Muscle of back (tissue), 11 donors: ENCODE measurements around the gene SEPTIN8. TPM values are rescaled to one million over a fixed set of nuclear protein-coding genes. Genes with fewer than 3 reads are reported as not detected.
A peak's percentile ranks its signal among the peaks of the same experiment; 100 is the strongest.

Experiments
- DNase-seq, 3 donors: peaks; one replicate each; pipeline versions ENCODE4 v3.0.0 to v3.0.0-alpha.2; 2013
- polyA plus RNA-seq, 10 donors: library from polyadenylated mRNA; unstranded; fragments of 120-200 nt; gene quantifications; one replicate each; pipeline ENCODE4 v1.2.1, GENCODE V29; 2013; ENCODE audit not compliant: insufficient read length in 10 of 10

SEPTIN8 gene
- polyA plus RNA-seq, 10 donors: 36.6 to 58.2 (median 43.5) TPM

DNA sequence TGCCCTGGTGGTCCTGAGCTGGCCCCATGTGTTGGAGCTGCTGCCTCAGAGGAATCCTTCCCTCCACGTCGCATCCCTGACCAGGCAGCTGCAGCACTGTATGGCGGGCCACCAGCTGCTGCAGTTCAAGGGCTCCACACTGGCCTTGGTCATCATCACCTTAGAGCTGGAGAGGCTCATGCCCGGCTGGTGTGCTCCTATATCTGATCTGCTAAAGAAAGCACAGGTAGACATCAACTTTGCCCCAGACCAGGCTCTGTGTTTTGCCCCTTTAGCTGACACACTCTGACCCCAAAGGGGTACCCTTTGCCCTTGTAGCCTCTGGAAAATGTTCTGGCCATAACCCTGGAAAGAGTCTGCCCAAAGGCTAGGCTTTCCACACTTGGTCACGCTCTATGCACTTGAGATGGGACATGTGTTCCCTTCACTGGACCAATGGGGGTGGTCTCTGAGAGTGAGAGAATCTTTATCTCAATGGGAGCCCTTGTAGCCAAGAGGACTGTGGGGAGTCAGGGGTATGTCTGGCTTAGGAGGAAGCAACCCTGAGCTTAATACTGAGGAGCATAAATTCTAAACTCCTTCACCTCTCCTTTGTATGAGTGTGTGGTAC, 25.0 kb downstream of the SEPTIN8 start:
- DNase-seq: no peak

- DNase-seq: peak in 2 of 3 donors; percentile 35 to 37
Measured at GRCh38 chr5:132751444-132751843, 25.6 kb downstream of the SEPTIN8 start.

DNA sequence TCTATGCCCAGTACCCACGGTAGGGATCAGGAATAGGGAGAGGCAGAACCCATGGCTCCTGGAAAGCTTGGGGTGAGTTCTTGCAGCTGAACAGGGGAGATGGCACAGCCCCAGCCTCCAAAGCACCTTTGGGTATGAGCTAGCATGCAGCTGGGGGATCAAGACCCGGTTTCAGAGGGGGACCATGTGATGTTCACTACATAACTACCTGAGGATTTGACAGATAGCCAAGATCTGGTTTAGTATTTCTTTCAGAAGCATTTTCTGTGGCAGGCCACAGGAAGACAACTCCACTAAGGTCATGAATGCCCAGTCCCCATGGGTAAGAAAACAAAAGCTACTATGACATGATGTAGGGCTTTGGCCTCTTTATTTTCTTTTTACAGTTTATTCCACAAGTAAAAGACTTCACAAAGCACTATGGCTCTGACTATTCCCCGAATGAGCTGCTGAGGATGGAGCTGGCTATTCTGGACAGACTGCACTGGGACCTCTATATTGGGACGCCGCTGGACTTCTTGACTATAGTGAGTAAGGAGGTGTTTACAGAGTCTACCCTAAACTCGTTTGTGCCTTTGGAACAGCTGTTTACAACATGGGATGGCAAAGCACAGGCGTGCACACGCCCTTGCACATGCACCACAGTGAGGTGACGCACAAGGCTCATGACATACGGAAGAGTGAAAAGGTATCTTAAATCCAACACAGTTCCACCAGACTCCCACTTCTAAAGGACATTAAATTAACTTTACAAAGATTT, 26.4 kb downstream of the SEPTIN8 start:
- no peak for DNase-seq

GRCh38 chr5:132749506-132749905, 27.5 kb downstream of the SEPTIN8 start:
- DNase-seq: no peak

GRCh38 chr5:132748522-132749000, 28.5 kb downstream of the SEPTIN8 start:
- no peak for DNase-seq

- DNase-seq: no peak
Measured at GRCh38 chr5:132747616-132748440, 29.2 kb downstream of the SEPTIN8 start.

- peak in 1 of 3 donors; percentile 53 for DNase-seq
Measured at GRCh38 chr5:132746954-132747615, 30.0 kb downstream of the SEPTIN8 start, which contains the start of gene CCNI2. TSS of gene CCNI2 (plus strand) at chr5:132747426. CDS start at chr5:132747496, 70 bp downstream.

DNA sequence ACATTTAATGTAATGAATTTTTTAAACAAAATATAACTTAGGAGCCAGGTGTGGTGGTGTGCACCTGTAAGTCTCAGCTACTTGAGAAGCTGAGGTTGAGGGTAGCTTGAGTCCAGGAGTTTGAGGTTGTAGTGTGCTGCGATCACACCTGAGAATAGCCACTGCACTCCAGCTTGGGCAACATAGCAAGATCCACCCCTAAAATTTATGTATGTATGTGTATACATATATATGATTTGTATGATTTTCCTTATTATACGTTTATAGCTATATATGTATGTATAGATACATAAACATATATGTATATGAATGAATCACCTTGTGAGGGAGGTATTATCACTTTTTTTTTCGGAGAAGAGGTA, 30.5 kb downstream of the SEPTIN8 start:
- DNase-seq: no peak

- no peak for DNase-seq
Measured at GRCh38 chr5:132744659-132745058, 32.4 kb downstream of the SEPTIN8 start.

DNA sequence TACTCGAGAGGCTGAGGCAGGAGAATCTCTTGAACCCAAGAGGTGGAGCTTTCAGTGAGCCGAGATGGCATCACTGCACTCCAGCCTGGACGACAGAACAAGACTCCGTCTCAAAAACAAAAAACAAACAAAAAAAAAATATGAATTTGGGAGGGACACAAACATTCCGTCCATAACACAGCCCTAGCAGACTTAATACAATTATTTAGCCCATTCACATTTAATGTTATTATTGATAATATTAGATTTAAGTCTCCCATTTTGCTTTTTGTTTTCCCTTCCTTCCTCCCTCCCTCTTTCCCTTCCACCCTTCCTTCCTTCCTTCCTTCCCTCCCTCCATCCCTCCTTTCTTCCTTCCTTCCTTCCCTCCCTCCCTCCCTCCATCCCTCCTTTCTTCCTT, 34.4 kb downstream of the SEPTIN8 start:
- DNase-seq: no peak

- DNase-seq: no peak
Measured at GRCh38 chr5:132742158-132742557, 34.9 kb downstream of the SEPTIN8 start.

DNA sequence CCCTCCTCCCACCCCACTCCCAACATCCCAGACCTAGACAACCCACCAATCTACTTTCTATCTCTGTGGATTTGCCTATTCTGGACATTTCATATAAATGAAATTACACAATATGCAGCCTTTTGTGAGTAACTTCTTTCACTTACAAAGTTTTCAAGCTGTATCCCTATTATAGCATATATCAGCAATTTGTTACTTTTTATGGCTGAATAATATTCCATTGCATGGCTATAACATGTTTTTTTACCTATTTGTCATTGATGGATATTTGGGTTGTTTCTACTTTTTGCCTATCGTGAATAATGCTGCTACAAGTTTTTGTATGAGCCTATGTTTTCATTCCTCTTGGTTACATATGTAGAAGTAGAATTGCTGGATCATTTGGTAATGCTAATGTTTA, 37.8 kb downstream of the SEPTIN8 start:
- DNase-seq: no peak

GRCh38 chr5:132737982-132738681, 38.9 kb downstream of the SEPTIN8 start:
- no peak for DNase-seq

DNA sequence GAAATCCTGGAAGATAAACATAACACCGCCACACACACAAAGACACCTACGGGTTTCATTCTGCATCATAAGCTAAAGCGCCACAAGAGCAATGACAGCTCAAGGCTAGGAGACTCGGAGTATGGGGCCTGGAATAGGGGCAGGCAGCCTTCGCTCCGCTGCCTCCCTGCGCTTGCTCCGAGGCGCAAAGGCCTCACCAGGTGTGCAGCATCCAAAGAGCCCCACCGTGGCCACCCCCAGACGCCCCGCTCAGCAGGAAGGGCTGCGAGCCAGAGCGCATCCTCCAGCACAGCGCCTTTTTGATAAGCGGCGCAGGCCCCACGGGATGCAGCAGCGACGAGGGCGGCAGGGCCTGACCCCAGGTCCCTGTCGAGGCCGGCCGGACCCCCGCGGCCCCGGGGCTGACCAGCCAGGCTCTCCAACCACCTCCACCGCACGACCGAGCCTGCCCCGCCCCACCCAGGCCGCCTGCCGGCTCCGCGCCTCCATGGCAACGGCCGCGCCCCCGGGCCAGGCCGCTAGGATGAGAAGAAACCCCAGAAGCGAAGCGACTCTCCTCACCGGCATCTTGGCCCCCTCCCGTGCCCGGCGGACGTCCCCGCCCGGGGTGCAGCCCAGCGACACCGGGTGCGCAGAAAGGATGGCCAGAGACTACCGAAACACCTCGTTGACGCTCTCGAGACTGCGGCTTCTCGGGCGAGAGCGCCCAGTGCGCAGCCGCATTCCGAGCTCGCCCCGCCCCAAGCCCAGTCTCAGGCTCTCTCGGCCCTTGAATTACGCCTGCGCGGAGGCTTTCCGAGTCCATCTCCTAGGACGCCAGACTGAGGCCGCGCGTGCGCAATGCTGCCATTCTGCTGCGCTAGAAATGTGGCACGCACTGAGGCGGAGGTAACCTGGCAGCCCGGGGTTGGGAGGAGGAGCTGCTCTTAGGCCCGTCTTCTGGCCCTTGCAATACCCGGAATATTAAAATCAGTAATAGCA, 39.9 kb downstream of the SEPTIN8 start, which contains the start of gene KIF3A:
TSS of gene KIF3A (minus strand) at position 694 of the 981 bp plus-strand sequence. CDS start at position 567, 127 bp downstream.
- DNase-seq: peak; percentile 94 to 98 (median 95)

DNA sequence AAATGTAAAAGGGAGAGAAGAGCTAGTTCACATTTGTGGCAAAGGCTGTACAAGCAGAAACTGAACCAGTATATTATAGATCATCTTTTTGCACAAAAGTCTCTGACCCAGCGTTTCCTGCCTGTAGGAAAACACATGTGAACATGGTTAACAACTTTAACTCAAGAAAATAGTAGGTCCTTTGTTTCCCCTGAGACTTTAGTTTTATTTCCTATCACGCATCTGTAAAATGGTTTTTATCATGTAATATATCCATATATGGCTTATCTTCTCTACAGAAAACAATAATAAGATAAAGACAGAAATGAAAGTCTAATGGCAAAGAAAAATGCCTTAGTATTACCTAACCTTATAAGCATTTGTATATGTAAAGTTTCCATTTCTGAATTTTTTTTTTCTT, 42.4 kb downstream of the SEPTIN8 start:
- DNase-seq: no peak

DNA sequence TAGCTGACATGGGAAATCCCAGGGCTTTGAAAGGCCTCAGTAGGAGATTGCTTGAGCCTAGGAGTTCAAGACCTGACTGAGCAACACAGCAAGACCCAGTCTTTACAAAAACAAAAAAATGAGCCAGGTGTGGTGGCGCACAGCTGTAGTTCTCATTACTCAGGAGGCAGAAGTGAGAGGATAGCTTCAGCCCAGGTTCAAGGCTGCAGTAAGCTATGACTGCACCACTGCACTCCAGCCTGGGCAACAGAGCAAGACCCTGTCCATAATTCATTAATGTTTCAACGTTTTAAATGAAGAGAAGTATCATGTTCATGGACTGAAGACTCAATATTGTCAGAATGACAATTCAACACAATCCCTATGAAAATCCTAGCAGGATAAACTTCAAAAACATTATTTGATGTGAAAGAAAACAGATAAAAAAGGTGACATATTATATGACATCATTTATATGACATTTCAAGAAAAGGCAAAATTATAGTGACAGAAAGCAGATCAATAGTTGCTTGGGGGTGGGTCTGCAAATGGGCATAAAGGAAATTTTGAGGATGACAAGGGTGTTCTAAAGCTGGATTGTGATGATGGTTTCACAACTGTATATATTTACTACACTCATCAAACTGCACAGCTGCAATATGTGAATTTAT, 43.4 kb downstream of the SEPTIN8 start:
- no peak for DNase-seq

DNA sequence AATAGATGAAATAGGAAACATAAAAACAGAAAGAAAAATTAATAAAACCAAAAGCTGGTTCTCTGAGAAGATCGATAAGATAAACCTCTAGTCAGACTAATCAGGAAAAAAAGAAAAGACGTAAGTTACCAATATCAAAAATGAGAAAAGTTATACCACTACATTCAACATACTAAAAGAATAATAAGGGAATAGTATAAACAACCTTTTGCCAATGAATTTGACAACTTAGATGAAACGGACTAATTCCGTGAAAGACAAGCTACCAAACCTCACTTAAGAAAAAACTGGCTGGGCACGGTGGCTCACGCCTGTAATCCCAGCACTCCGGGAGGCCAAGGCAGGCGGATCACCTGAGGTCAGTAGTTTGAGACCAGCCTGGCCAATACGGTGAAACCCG, 47.1 kb downstream of the SEPTIN8 start:
- no peak for DNase-seq

DNA sequence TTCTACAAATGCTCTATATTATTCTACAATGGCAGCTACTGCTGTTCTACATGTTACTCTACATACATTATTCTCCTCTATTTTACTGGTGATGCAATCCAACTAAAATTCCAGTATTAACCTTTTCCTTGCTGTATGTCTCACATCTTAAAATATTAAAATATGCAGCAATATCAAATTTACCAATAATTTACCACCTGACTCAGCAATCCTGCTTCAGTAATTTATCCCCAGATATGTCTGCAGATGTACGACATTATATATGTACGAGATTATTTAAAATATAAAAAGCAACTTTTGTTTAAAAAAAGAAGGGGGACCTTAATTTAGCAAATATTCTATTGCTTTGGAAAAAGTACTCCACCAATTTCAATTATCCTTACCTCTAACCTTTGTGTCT, 51.3 kb downstream of the SEPTIN8 start:
- no peak for DNase-seq
